ENCODE results near the gene APOBEC3G.
"Not testable (repeated sequence)": the region's sequence is repeated elsewhere in the genome, so short reads cannot be mapped to it uniquely, and the experiment has no call there.

- not testable (repeated sequence) for TF ChIP-seq CTCF (conservative IDR thresholded peaks at IDR 0.05); ZFX (IDR thresholded peaks at IDR 0.05)
Observed at GRCh38 chr22:39077912-39078311, 837 bp downstream of the APOBEC3G start.

Data from C4-2B (cell line).